Measurements from ENCODE around the gene GRB2. TPM values are rescaled to one million over a fixed set of nuclear protein-coding genes. Genes with fewer than 3 reads are reported as not detected.
A peak's percentile ranks its signal among the peaks of the same experiment; 100 is the strongest.

Gene GRB2
- total and polyA plus RNA-seq, 4 donors = 51.0 to 198 (median 114) TPM

DNA sequence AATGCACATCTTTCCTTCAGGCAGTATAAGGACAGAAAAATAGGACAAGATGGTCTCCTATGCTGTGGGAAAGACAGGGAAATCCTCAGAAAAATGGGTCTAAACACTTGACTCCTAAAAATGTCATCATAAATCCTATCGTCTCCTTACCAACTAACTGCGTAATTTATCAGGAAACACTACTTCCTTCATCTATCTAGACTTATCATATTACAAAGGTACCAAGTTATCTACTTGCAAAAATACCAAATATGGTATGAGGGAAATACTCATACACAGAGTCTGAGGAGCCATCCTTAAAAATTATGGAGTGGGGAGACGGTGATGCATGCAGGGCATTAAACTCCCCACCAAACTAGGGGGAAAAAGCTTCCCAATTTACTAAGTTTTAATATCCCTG, 44.1 kb downstream of the GRB2 start:
- Histone ChIP-seq H3K27me3 (ENCODE audit: control insufficient read depth in 3 of 3, insufficient read depth in 3 of 3, low read length in 2 of 3) (no peaks in the 10 kb centered on the region), H3K4me1 (ENCODE audit: control insufficient read depth in 5 of 5, insufficient read depth in 5 of 5, low read length in 5 of 5) (peaks cover 0 to 32% (median 2%) of the 10 kb centered on the region in 5 donors), H3K27ac (ENCODE audit: low read depth in 1 of 2, low read length in 1 of 2) (no peak overlapping the region), H3K9ac (ENCODE audit: insufficient read depth in 1 of 2, low read length in 2 of 2) (no peak overlapping the region), H3K36me3 (ENCODE audit: control insufficient read depth in 4 of 4, insufficient read depth in 4 of 4, low read length in 4 of 4) (no peaks in the 10 kb centered on the region), H3K9me3 (ENCODE audit: control insufficient read depth in 4 of 4, insufficient read depth in 3 of 4, low read length in 3 of 4) (no peaks in the 10 kb centered on the region), H3K4me3 (no peak overlapping the region)
- DNase-seq = no peak
- 39 to 43% methylated on average over 3 of the region's 3 CpGs for WGBS, 2 donors
- ATAC-seq (ENCODE audit: insufficient read depth, low FRiP score) = no peak
- TF ChIP-seq, protein P1, sequence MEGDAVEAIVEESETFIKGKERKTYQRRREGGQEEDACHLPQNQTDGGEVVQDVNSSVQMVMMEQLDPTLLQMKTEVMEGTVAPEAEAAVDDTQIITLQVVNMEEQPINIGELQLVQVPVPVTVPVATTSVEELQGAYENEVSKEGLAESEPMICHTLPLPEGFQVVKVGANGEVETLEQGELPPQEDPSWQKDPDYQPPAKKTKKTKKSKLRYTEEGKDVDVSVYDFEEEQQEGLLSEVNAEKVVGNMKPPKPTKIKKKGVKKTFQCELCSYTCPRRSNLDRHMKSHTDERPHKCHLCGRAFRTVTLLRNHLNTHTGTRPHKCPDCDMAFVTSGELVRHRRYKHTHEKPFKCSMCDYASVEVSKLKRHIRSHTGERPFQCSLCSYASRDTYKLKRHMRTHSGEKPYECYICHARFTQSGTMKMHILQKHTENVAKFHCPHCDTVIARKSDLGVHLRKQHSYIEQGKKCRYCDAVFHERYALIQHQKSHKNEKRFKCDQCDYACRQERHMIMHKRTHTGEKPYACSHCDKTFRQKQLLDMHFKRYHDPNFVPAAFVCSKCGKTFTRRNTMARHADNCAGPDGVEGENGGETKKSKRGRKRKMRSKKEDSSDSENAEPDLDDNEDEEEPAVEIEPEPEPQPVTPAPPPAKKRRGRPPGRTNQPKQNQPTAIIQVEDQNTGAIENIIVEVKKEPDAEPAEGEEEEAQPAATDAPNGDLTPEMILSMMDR (IDR thresholded peaks at IDR 0.05; ENCODE audit: control extremely low read depth, extremely low read depth) = no peak

DNA sequence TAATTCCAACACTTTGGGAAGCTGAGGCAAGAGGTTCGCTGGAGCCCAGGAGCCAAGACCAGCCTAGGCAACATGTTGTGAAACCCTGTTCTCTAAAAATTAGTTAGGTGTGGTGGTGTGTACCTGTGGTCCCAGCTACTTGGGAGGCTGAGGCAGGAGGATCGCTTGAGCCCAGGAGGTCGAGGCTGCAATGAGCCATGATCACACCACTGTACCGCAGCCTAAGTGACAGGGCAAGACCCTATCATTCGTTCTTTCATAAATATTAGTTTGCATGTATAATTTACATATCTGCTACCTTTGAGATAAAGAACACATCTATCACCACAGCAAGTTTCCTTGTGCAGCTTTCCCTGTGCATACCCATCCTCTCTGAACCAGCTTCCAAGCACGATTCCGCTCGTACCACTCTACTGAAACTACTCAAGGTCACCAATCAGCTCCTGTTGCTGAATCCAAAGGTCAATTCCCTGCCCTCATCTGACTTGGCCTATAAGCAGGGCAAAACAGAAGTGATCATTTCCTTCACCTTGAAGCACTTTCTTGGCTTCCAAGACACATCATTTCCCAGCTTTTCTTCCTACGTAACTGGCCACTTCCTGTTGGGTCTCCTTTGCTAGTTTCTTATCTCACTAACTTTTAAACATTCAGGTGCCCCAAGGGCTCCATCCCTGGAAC, 49.1 kb downstream of the GRB2 start:
- Histone ChIP-seq H3K9me3 (ENCODE audit: control insufficient read depth in 4 of 4, insufficient read depth in 3 of 4, low read length in 3 of 4) (no peaks in the 10 kb centered on the region), H3K4me3 (no peak overlapping the region), H3K27ac (ENCODE audit: low read depth in 1 of 2, low read length in 1 of 2) (peak overlapping the region in 1 of 2 donors; percentile 45), H3K36me3 (ENCODE audit: control insufficient read depth in 4 of 4, insufficient read depth in 4 of 4, low read length in 4 of 4) (no peaks in the 10 kb centered on the region), H3K27me3 (ENCODE audit: control insufficient read depth in 3 of 3, insufficient read depth in 3 of 3, low read length in 2 of 3) (no peaks in the 10 kb centered on the region), H3K4me1 (ENCODE audit: control insufficient read depth in 5 of 5, insufficient read depth in 5 of 5, low read length in 5 of 5) (peaks cover 0 to 14% (median 4%) of the 10 kb centered on the region in 5 donors), H3K9ac (ENCODE audit: insufficient read depth in 1 of 2, low read length in 2 of 2) (no peak overlapping the region)
- TF ChIP-seq, protein P1 (IDR thresholded peaks at IDR 0.05; ENCODE audit: control extremely low read depth, extremely low read depth) = no peak
- DNase-seq (no peak), ATAC-seq (ENCODE audit: insufficient read depth, low FRiP score) (no peak)
- WGBS, 2 donors = 72 to 81% methylated on average over 9 of the region's 9 CpGs

GRCh38 chr17:75353176-75353575, 52.3 kb downstream of the GRB2 start:
- Histone ChIP-seq H3K4me3 (no peak overlapping the region), H3K36me3 (ENCODE audit: control insufficient read depth in 4 of 4, insufficient read depth in 4 of 4, low read length in 4 of 4) (no peaks in the 10 kb centered on the region), H3K9ac (ENCODE audit: insufficient read depth in 1 of 2, low read length in 2 of 2) (no peak overlapping the region), H3K4me1 (ENCODE audit: control insufficient read depth in 5 of 5, insufficient read depth in 5 of 5, low read length in 5 of 5) (peaks cover 0 to 7% (median 2%) of the 10 kb centered on the region in 5 donors), H3K27me3 (ENCODE audit: control insufficient read depth in 3 of 3, insufficient read depth in 3 of 3, low read length in 2 of 3) (no peaks in the 10 kb centered on the region), H3K27ac (ENCODE audit: low read depth in 1 of 2, low read length in 1 of 2) (no peak overlapping the region), H3K9me3 (ENCODE audit: control insufficient read depth in 4 of 4, insufficient read depth in 3 of 4, low read length in 3 of 4) (no peaks in the 10 kb centered on the region)
- no peak for DNase-seq
- 51 to 93% methylated on average over 7 of the region's 8 CpGs for WGBS, 2 donors
- TF ChIP-seq, protein P1 (IDR thresholded peaks at IDR 0.05; ENCODE audit: control extremely low read depth, extremely low read depth) = no peak
- no peak for ATAC-seq (ENCODE audit: insufficient read depth, low FRiP score)

Data from lung (tissue), 12 donors.